Measurements from ENCODE around the gene MSI2.

Gene MSI2

GRCh38 chr17:57412520-57413096, 156.3 kb downstream of the MSI2 start:
- ATAC-seq, result no peak
- TF ChIP-seq ISL1 (CRISPR knock-in tag; IDR thresholded peaks at IDR 0.05), result no peak
- no peak for TF ChIP-seq TOX (CRISPR knock-in tag; IDR thresholded peaks at IDR 0.05; ENCODE audit: borderline replicate concordance)
- no peak for TF ChIP-seq RARB (CRISPR knock-in tag; IDR thresholded peaks at IDR 0.05)
- no peak for TF ChIP-seq ZNF70 (CRISPR knock-in tag; IDR thresholded peaks at IDR 0.05)
- TF ChIP-seq ZNF8 (CRISPR knock-in tag; IDR thresholded peaks at IDR 0.05), result no peak
- TF ChIP-seq PATZ1 (CRISPR knock-in tag; IDR thresholded peaks at IDR 0.05; ENCODE audit: borderline replicate concordance), result no peak
- TF ChIP-seq PPARA (CRISPR knock-in tag; IDR thresholded peaks at IDR 0.05; ENCODE audit: borderline replicate concordance), result no peak
- TF ChIP-seq ZFP30 (CRISPR knock-in tag; IDR thresholded peaks at IDR 0.05), result no peak
- no peak for TF ChIP-seq OSR1 (CRISPR knock-in tag; IDR thresholded peaks at IDR 0.05)
- TF ChIP-seq TSHZ2 (CRISPR knock-in tag; IDR thresholded peaks at IDR 0.05), result no peak
- TF ChIP-seq ZNF565 (CRISPR knock-in tag; conservative IDR thresholded peaks at IDR 0.05; ENCODE audit: low read depth), result no peak
- TF ChIP-seq ZFP3 (CRISPR knock-in tag; IDR thresholded peaks at IDR 0.05), result no peak
- TF ChIP-seq, protein P1, sequence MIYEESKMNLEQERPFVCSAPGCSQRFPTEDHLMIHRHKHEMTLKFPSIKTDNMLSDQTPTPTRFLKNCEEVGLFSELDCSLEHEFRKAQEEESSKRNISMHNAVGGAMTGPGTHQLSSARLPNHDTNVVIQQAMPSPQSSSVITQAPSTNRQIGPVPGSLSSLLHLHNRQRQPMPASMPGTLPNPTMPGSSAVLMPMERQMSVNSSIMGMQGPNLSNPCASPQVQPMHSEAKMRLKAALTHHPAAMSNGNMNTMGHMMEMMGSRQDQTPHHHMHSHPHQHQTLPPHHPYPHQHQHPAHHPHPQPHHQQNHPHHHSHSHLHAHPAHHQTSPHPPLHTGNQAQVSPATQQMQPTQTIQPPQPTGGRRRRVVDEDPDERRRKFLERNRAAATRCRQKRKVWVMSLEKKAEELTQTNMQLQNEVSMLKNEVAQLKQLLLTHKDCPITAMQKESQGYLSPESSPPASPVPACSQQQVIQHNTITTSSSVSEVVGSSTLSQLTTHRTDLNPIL (CRISPR knock-in tag; IDR thresholded peaks at IDR 0.05; ENCODE audit: low read depth), result no peak

GRCh38 chr17:57413848-57414651, 157.7 kb downstream of the MSI2 start:
- no peak for ATAC-seq
- TF ChIP-seq ZNF565 (CRISPR knock-in tag; conservative IDR thresholded peaks at IDR 0.05; ENCODE audit: low read depth), result no peak
- no peak for TF ChIP-seq TOX (CRISPR knock-in tag; IDR thresholded peaks at IDR 0.05; ENCODE audit: borderline replicate concordance)

GRCh38 chr17:57415751-57416207, 159.5 kb downstream of the MSI2 start:
- no peak for ATAC-seq
- TF ChIP-seq GLIS3 (CRISPR knock-in tag; IDR thresholded peaks at IDR 0.05) (no peak), TSHZ2 (CRISPR knock-in tag; IDR thresholded peaks at IDR 0.05) (no peak), ZNF565 (CRISPR knock-in tag; conservative IDR thresholded peaks at IDR 0.05; ENCODE audit: low read depth) (no peak), OSR1 (CRISPR knock-in tag; IDR thresholded peaks at IDR 0.05) (no peak), ZFP3 (CRISPR knock-in tag; IDR thresholded peaks at IDR 0.05) (no peak), ZNF70 (CRISPR knock-in tag; IDR thresholded peaks at IDR 0.05) (no peak), SNAI2 (CRISPR knock-in tag; IDR thresholded peaks at IDR 0.05) (no peak), ARNTL (CRISPR knock-in tag; IDR thresholded peaks at IDR 0.05; ENCODE audit: borderline replicate concordance, low read depth) (no peak), PPARA (CRISPR knock-in tag; IDR thresholded peaks at IDR 0.05; ENCODE audit: borderline replicate concordance) (no peak), RARB (CRISPR knock-in tag; IDR thresholded peaks at IDR 0.05) (no peak), ISL1 (CRISPR knock-in tag; IDR thresholded peaks at IDR 0.05) (no peak), ZNF8 (CRISPR knock-in tag; IDR thresholded peaks at IDR 0.05) (no peak), TOX (CRISPR knock-in tag; IDR thresholded peaks at IDR 0.05; ENCODE audit: borderline replicate concordance) (no peak), CSRNP3 (CRISPR knock-in tag; IDR thresholded peaks at IDR 0.05) (no peak), ZFP30 (CRISPR knock-in tag; IDR thresholded peaks at IDR 0.05) (no peak), TCF4 (CRISPR knock-in tag; IDR thresholded peaks at IDR 0.05; ENCODE audit: borderline replicate concordance) (no peak), PATZ1 (CRISPR knock-in tag; IDR thresholded peaks at IDR 0.05; ENCODE audit: borderline replicate concordance) (no peak)
- TF ChIP-seq, protein P1 (CRISPR knock-in tag; IDR thresholded peaks at IDR 0.05; ENCODE audit: low read depth), result no peak
